SU-DHL-6 (cell line): Measurements from ENCODE around the gene PDE4D.
"Not testable (repeated sequence)": the region's sequence is repeated elsewhere in the genome, so short reads cannot be mapped to it uniquely, and the experiment has no call there.

Experiments
- H2AFZ ChIP-seq: fragments of 200-600 bp; sonication (generic); 2 replicates; pipeline ENCODE4 v1.6.1; 2014; ENCODE audit warnings: low read depth, mild to moderate bottlenecking, moderate library complexity, mixed read lengths, antibody characterized with exemption, low read length; ENCODE audit not compliant: severe bottlenecking
- H3F3A ChIP-seq: fragments of 200-600 bp; shearing (Covaris generic); 2 replicates; pipeline ENCODE4 v1.6.0; 2016; ENCODE audit warnings: antibody characterized with exemption, mild to moderate bottlenecking; ENCODE audit not compliant: insufficient read depth
- H3K27ac ChIP-seq: fragments of 200-600 bp; sonication (generic); 2 replicates; pipeline ENCODE4 v1.5.1; 2016; ENCODE audit warnings: low read depth, mild to moderate bottlenecking, low read length, moderate library complexity, mixed read lengths
- H3K27me3 ChIP-seq: fragments of 200-600 bp; sonication (generic), shearing (Covaris generic); 2 replicates; pipeline ENCODE4 v1.6.0; 2014; ENCODE audit warnings: mild to moderate bottlenecking, low read length
- H3K36me3 ChIP-seq: fragments of 200-600 bp; sonication (generic); 2 replicates; pipeline ENCODE4 v1.6.1; 2014; ENCODE audit warnings: mild to moderate bottlenecking, low read length, mixed read lengths
- H3K4me2 ChIP-seq: fragments of 300-600, 200-600 bp; shearing (Covaris generic), sonication (generic); 2 replicates; pipeline ENCODE4 v1.6.0; 2014; ENCODE audit warnings: low read length, low read depth, mild to moderate bottlenecking; ENCODE audit not compliant: poor library complexity, severe bottlenecking
- H3K4me3 ChIP-seq: fragments of 200-600 bp; sonication (generic); 2 replicates; pipeline ENCODE4 v1.5.1; 2014; ENCODE audit warnings: antibody characterized with exemption, low read length, mild to moderate bottlenecking, mixed read lengths; ENCODE audit not compliant: insufficient read depth, poor library complexity, severe bottlenecking
- H3K79me2 ChIP-seq: fragments of 200-600 bp; sonication (generic); 2 replicates; pipeline ENCODE4 v1.6.1; 2014; ENCODE audit warnings: mild to moderate bottlenecking, low read length, moderate library complexity; ENCODE audit not compliant: insufficient read depth
- H3K9ac ChIP-seq: fragments of 200-600 bp; sonication (generic); 2 replicates; pipeline ENCODE4 v1.7.0; 2014; ENCODE audit warnings: mild to moderate bottlenecking, low read length
- H3K9me2 ChIP-seq: fragments of 200-600 bp; sonication (generic); replicated peaks from 2 replicates; pipeline ENCODE4 v1.6.1; 2014; ENCODE audit warnings: low read length; ENCODE audit not compliant: insufficient read depth
- H3K9me3 ChIP-seq: fragments of 200-600 bp; sonication (generic); 2 replicates; pipeline ENCODE4 v1.6.1; 2014; ENCODE audit warnings: low read length, mixed read lengths; ENCODE audit not compliant: insufficient read depth
- H4K20me1 ChIP-seq: fragments of 200-600 bp; sonication (generic); 2 replicates; pipeline ENCODE4 v1.6.1; 2014; ENCODE audit warnings: low read depth, mild to moderate bottlenecking, antibody characterized with exemption, low read length, moderate library complexity, mixed read lengths
- CTCF ChIP-seq: fragments of 200-600 bp; sonication (generic); IDR thresholded peaks from one replicate; pipeline ENCODE4 v1.5.1; 2017; ENCODE audit warnings: antibody characterized with exemption, mild to moderate bottlenecking, low read length, moderate library complexity; ENCODE audit not compliant: insufficient read depth, poor library complexity, severe bottlenecking
- EZH2phosphoT487 ChIP-seq: fragments of 200-600 bp; sonication (generic), shearing (Covaris generic); conservative IDR thresholded peaks from 2 replicates; pipeline ENCODE4 v1.6.1; 2018; ENCODE audit warnings: mild to moderate bottlenecking, antibody characterized with exemption, low read length, moderate library complexity, mixed read lengths

PDE4D gene

DNA sequence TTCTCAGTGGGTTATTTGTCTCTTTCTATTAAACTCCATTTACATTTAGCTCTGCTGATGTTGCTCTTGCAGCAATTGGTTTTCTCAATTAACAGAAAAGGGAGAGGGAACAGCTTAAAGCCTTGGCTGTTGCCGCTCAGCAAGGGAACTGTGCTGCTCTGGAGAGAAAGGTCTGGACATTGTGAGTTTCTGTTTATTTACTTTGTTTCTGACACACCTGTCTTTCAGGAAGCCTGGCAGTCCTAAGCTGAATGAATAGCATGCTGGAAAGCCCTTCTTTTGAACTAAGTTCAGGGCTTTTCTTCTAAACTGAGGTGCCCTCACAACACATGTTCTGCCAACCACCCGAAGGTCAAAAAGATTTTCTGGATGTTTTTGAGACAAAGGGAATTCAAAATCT is 491.9 kb downstream of the PDE4D start:
- Histone ChIP-seq H3K9me3 (no peaks in the 10 kb centered on the region), H3K27me3 (no peaks in the 10 kb centered on the region), H3K9ac (no peak overlapping the region), H2AFZ (no peak overlapping the region), H3K4me3 (no peak overlapping the region), H3K27ac (no peak overlapping the region), H3K4me2 (no peak overlapping the region), H3K36me3 (no peaks in the 10 kb centered on the region), H3K9me2 (no peaks in the 10 kb centered on the region), H3F3A (no peaks in the 10 kb centered on the region), H4K20me1 (no peaks in the 10 kb centered on the region), H3K79me2 (no peaks in the 10 kb centered on the region)
- TF ChIP-seq EZH2phosphoT487 (no peak), CTCF (no peak)

DNA sequence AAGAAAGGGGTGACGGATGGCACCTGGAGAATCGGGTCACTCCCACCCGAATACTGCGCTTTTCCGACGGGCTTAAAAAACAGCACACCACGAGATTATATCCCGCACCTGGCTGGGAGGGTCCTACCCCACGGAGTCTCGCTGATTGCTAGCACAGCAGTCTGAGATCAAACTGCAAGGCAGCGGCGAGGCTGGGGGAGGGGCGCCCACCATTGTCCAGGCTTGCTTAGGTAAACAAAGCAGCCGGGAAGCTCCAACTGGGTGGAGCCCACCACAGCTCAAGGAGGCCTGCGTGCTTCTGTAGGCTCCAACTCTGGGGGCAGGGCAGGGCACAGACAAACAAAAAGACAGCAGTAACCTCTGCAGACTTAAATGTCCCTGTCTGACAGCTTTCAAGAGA is 498.6 kb downstream of the PDE4D start:
- not testable (repeated sequence) for H3K79me2 ChIP-seq, H3F3A ChIP-seq, H3K27me3 ChIP-seq, H3K9me2 ChIP-seq, H3K9ac ChIP-seq, H3K4me3 ChIP-seq, H3K4me2 ChIP-seq, H3K36me3 ChIP-seq, H4K20me1 ChIP-seq, H3K27ac ChIP-seq, H3K9me3 ChIP-seq, H2AFZ ChIP-seq

DNA sequence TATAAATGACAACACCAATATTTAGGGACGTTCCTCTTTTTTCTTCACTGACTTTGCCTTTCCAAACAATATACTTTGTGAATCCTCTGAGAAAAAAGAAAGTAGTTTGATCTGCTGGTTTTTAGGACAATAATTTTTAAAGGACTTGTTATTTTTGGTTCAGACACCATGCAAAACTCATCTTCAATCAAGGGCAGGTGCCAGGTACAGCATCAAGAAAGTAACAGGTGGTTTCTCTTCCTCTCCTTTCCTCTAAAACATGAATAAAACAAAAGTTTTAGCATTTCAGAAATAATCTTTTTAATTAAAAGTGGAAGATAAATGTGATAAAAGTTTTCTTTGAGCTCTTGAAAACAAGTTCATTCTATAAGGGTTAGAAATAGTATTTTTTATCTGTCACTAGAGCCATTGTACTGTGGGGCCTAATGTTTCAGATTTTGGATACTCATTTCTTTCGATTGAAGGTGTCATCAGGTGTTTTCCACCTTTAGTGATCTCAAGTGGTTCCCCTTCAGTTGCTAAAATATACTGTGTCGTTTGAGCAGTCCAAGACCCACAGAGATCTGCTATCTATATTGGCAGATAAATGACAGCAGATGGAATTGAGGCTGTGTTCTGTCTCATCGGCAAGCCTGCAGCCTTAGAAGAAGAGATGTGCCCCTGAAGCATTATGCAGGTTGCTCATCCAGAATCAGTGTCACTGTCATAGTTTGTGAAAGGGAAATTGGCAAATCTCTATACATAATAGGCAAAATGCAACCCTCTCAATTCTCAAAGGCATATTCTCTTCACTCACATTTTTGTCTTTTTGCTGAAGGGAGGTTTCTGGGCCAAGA is 499.7 kb downstream of the PDE4D start:
- TF ChIP-seq CTCF = no peak
- no peak for TF ChIP-seq EZH2phosphoT487
- no peaks in the 10 kb centered on the region for H4K20me1 ChIP-seq
- H3K4me3 ChIP-seq = no peak overlapping the region
- no peak overlapping the region for H3K9ac ChIP-seq
- H3K79me2 ChIP-seq = no peaks in the 10 kb centered on the region
- no peaks in the 10 kb centered on the region for H3K9me2 ChIP-seq
- no peaks in the 10 kb centered on the region for H3K27me3 ChIP-seq
- no peak overlapping the region for H2AFZ ChIP-seq
- no peaks in the 10 kb centered on the region for H3K9me3 ChIP-seq
- H3K27ac ChIP-seq = no peak overlapping the region
- H3F3A ChIP-seq = no peaks in the 10 kb centered on the region
- no peak overlapping the region for H3K4me2 ChIP-seq
- no peaks in the 10 kb centered on the region for H3K36me3 ChIP-seq

- Histone ChIP-seq H3K9ac (no peak overlapping the region), H3K27ac (no peak overlapping the region), H3K4me3 (no peak overlapping the region), H2AFZ (no peak overlapping the region), H3K9me3 (no peaks in the 10 kb centered on the region), H4K20me1 (no peaks in the 10 kb centered on the region), H3K27me3 (no peaks in the 10 kb centered on the region), H3K4me2 (no peak overlapping the region), H3K79me2 (no peaks in the 10 kb centered on the region), H3F3A (no peaks in the 10 kb centered on the region), H3K9me2 (no peaks in the 10 kb centered on the region), H3K36me3 (no peaks in the 10 kb centered on the region)
- no peak for TF ChIP-seq EZH2phosphoT487
- no peak for TF ChIP-seq CTCF
Observed at GRCh38 chr5:59391576-59391975, 501.9 kb downstream of the PDE4D start.
